Hepatocyte (in vitro differentiated cells): ENCODE measurements around the gene ARHGAP15. TPM values are rescaled to one million over a fixed set of nuclear protein-coding genes. Genes with fewer than 3 reads are reported as not detected.

Experiments used
- DNase-seq: peaks from one replicate; pipeline ENCODE4 v3.0.0-alpha.2; 2016; ENCODE audit warnings: low spot score
- H2AFZ ChIP-seq: fragments of 200-600 bp; sonication (generic); 2 replicates; pipeline ENCODE4 v1.6.0; 2016; ENCODE audit warnings: antibody characterized with exemption, mild to moderate bottlenecking
- H3K27ac ChIP-seq: fragments of 200-600 bp; sonication (generic); 2 replicates; pipeline ENCODE4 v1.5.1; 2016; ENCODE audit warnings: mild to moderate bottlenecking
- H3K27me3 ChIP-seq: fragments of 200-600 bp; sonication (generic); 2 replicates; pipeline ENCODE4 v1.6.1; 2016
- H3K36me3 ChIP-seq: fragments of 200-600 bp; sonication (generic); replicated peaks from 2 replicates; pipeline ENCODE4 v1.5.1; 2016; ENCODE audit warnings: low read depth; ENCODE audit not compliant: insufficient read depth
- H3K4me1 ChIP-seq: fragments of 200-600 bp; sonication (generic); 2 replicates; pipeline ENCODE4 v1.5.1; 2016; ENCODE audit warnings: mild to moderate bottlenecking, moderate library complexity; ENCODE audit not compliant: insufficient read depth
- H3K4me2 ChIP-seq: fragments of 200-600 bp; sonication (generic); 2 replicates; pipeline ENCODE4 v1.6.0; 2016
- H3K4me3 ChIP-seq: fragments of 200-600 bp; sonication (generic); 2 replicates; pipeline ENCODE4 v1.5.1; 2016; ENCODE audit warnings: mild to moderate bottlenecking
- H3K79me2 ChIP-seq: fragments of 200-600 bp; sonication (generic); 2 replicates; pipeline ENCODE4 v1.6.0; 2017; ENCODE audit warnings: mild to moderate bottlenecking
- H3K9me2 ChIP-seq: fragments of 200-600 bp; sonication (generic); replicated peaks from 2 replicates; pipeline ENCODE4 v1.6.0; 2017; ENCODE audit warnings: mild to moderate bottlenecking; ENCODE audit not compliant: insufficient read depth
- H3K9me3 ChIP-seq: fragments of 200-600 bp; sonication (generic); 2 replicates; pipeline ENCODE4 v1.5.1; 2016; ENCODE audit warnings: low read depth, mild to moderate bottlenecking
- H4K20me1 ChIP-seq: fragments of 200-600 bp; sonication (generic); 2 replicates; pipeline ENCODE4 v1.6.0; 2016; ENCODE audit warnings: mild to moderate bottlenecking; ENCODE audit not compliant: insufficient read depth, poor library complexity, severe bottlenecking
- CTCF ChIP-seq: fragments of 200-600 bp; sonication (generic); IDR thresholded peaks from 2 replicates; pipeline ENCODE4 v1.5.1; 2016; ENCODE audit warnings: antibody characterized with exemption, mild to moderate bottlenecking; ENCODE audit not compliant: poor library complexity
- EZH2 ChIP-seq: fragments of 200-600 bp; sonication (generic); IDR thresholded peaks from 2 replicates; pipeline ENCODE4 v1.6.1; 2016; ENCODE audit warnings: antibody characterized with exemption, mild to moderate bottlenecking, borderline replicate concordance
- EZH2phosphoT487 ChIP-seq: fragments of 200-600 bp; sonication (generic); IDR thresholded peaks from one replicate; pipeline ENCODE4 v1.6.1; 2018; ENCODE audit warnings: antibody characterized with exemption, mild to moderate bottlenecking, low read depth, moderate library complexity; ENCODE audit not compliant: unreplicated experiment, severe bottlenecking
- WGBS: methylation state at CpG from one replicate; pipeline ENCODE4 v1.1.6; 2016; ENCODE audit warnings: low lambda C conversion rate; ENCODE audit errors: missing lambda C conversion rate; 5-methylcytosine and 5-hydroxymethylcytosine counted together
- polyA plus RNA-seq: library from polyadenylated mRNA; unstranded; fragments of >200 nt; fragmentation: Nextera tagmentation; extraction: Ambion mirVana; gene quantifications from 2 replicates; pipeline ENCODE4 v1.2.1, GENCODE V29; 2016
- total RNA-seq: library from RNA; depleted of rRNA; stranded (reverse); fragments of >200 nt; gene quantifications from 2 replicates; pipeline ENCODE4 v1.2.3, GENCODE V29; 2014

Gene ARHGAP15
- total and polyA plus RNA-seq, 2 experiments from 2014 or later, result 0.17 TPM; not detected in 1

- no peaks in the 10 kb centered on the region for H3K79me2 ChIP-seq
- H3K4me2 ChIP-seq, result no peak overlapping the region
- no peaks in the 10 kb centered on the region for H3K36me3 ChIP-seq
- no peaks in the 10 kb centered on the region for H4K20me1 ChIP-seq
- DNase-seq, result no peak
- no peaks in the 10 kb centered on the region for H3K27me3 ChIP-seq
- H3K27ac ChIP-seq, result no peak overlapping the region
- no peaks in the 10 kb centered on the region for H3K9me2 ChIP-seq
- no peak overlapping the region for H3K4me3 ChIP-seq
- H3K4me1 ChIP-seq, result no peaks in the 10 kb centered on the region
- no peak overlapping the region for H2AFZ ChIP-seq
- no peak for TF ChIP-seq CTCF
- H3K9me3 ChIP-seq, result no peaks in the 10 kb centered on the region
These were observed 159.8 kb downstream of the ARHGAP15 start for GRCh38 chr2:143289025-143289424.

- H3K27ac ChIP-seq, result no peak overlapping the region
- 81% methylated on average over 5 of the region's 5 CpGs for WGBS
- H3K9me2 ChIP-seq, result no peaks in the 10 kb centered on the region
These were observed 161.0 kb downstream of the ARHGAP15 start for GRCh38 chr2:143290221-143290620.

GRCh38 chr2:143294068-143294467, 164.8 kb downstream of the ARHGAP15 start:
- H3K27me3 ChIP-seq, result no peaks in the 10 kb centered on the region
- H3K9me2 ChIP-seq, result no peaks in the 10 kb centered on the region
- H3K4me1 ChIP-seq, result no peaks in the 10 kb centered on the region
- DNase-seq, result no peak
- no peaks in the 10 kb centered on the region for H3K36me3 ChIP-seq
- H3K9me3 ChIP-seq, result no peaks in the 10 kb centered on the region
- no peaks in the 10 kb centered on the region for H4K20me1 ChIP-seq
- no peak overlapping the region for H3K4me3 ChIP-seq
- no peak for TF ChIP-seq CTCF
- TF ChIP-seq EZH2phosphoT487, result no peak
- H3K4me2 ChIP-seq, result no peak overlapping the region
- H2AFZ ChIP-seq, result no peak overlapping the region
- 75% methylated on average over 1 of the region's 1 CpG for WGBS
- no peaks in the 10 kb centered on the region for H3K79me2 ChIP-seq
- H3K27ac ChIP-seq, result no peak overlapping the region

More at GRCh38 chr2:143290221-143290620, 161.0 kb downstream of the ARHGAP15 start:
- no peaks in the 10 kb centered on the region for H3K36me3 ChIP-seq
- no peaks in the 10 kb centered on the region for H3K79me2 ChIP-seq
- no peaks in the 10 kb centered on the region for H4K20me1 ChIP-seq
- H3K4me3 ChIP-seq, result no peak overlapping the region
- no peaks in the 10 kb centered on the region for H3K4me1 ChIP-seq
- H3K27me3 ChIP-seq, result no peaks in the 10 kb centered on the region
- no peak for TF ChIP-seq EZH2phosphoT487
- H3K4me2 ChIP-seq, result no peak overlapping the region
- H3K9me3 ChIP-seq, result no peaks in the 10 kb centered on the region
- no peak for DNase-seq
- H2AFZ ChIP-seq, result no peak overlapping the region

- Histone ChIP-seq H3K4me2 (no peak overlapping the region), H3K27me3 (no peaks in the 10 kb centered on the region), H3K9me3 (no peaks in the 10 kb centered on the region), H3K4me3 (no peak overlapping the region), H2AFZ (no peak overlapping the region), H4K20me1 (no peaks in the 10 kb centered on the region), H3K36me3 (no peaks in the 10 kb centered on the region), H3K27ac (no peak overlapping the region), H3K79me2 (no peaks in the 10 kb centered on the region), H3K9me2 (no peaks in the 10 kb centered on the region), H3K4me1 (no peaks in the 10 kb centered on the region)
- no peak for DNase-seq
- TF ChIP-seq CTCF (no peak), EZH2 (no peak), EZH2phosphoT487 (no peak)
- WGBS, result 77% methylated on average over 3 of the region's 3 CpGs
These were observed 166.9 kb downstream of the ARHGAP15 start for GRCh38 chr2:143296089-143296488.
